8988T (cell line): ENCODE data around the gene PRIMA1.
A peak's percentile ranks its signal among the peaks of the same experiment; 100 is the strongest.

Experiments used
- DNase-seq: peaks from one replicate; pipeline ENCODE4 v3.0.0; 2011

Gene PRIMA1

GRCh38 chr14:93794756-93795155 lies 6.5 kb upstream of the PRIMA1 start:
- DNase-seq: no peak

DNA sequence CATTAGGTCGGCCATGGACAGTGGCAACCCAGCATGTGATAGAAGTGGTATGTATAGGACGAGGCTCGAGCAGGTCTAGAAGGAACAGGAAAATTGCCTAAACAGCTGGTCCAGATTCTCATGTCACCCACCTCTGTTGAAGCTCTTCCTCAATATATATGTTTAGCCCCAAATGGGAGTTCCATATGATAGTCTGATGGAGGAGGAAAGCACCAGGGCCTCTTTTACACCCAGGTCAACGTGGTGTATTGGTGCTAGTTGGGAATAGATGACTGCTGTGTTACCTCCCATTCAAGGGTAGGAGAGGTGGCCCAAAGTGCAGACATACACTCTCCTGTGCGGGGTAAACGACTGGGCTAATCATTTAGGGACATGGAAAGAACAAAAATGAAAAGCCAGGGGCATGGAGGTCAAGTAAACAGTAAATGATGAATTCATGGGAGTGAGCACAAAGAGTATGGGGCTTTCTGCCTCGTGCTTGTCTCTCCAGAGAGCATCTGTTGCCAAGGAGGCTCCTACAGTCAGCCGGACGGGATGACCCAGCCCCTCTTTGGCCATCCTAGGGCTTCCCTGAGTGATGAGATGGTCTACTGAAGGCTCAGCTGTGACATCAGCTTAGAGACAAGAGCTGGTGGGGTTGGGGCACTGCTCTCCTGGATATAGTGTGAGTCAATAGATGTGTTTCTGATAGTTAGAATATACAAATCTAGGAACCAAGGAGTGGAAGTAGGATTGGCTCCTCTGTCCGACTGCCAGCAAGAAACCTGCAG lies 5.5 kb upstream of the PRIMA1 start:
- no peak for DNase-seq

DNA sequence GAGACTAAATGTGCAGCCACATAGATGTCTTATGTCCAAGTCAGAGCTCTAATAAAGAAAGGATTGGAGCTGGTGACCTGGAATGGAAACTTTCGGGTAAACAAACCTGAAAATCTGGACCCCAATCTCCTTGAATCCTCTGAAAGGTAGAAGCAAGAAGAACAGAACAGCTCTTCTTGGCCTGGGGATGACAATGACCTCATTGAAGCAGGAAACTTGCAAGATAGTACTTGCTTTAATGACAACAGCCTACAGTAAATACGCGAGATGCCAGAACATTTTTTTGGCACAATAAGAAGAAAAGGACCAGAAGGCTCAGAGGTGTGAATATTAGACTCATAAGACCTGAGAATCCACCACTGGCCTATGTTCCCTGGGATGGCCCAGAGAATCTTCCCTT lies 4.1 kb upstream of the PRIMA1 start:
- no peak for DNase-seq

GRCh38 chr14:93790966-93791365 lies 2.7 kb upstream of the PRIMA1 start:
- no peak for DNase-seq

GRCh38 chr14:93789228-93790130 lies 1.2 kb upstream of the PRIMA1 start:
- DNase-seq: no peak

- DNase-seq: peak; percentile 91
Observed at GRCh38 chr14:93788543-93789227, 400 bp upstream of the PRIMA1 start.

DNA sequence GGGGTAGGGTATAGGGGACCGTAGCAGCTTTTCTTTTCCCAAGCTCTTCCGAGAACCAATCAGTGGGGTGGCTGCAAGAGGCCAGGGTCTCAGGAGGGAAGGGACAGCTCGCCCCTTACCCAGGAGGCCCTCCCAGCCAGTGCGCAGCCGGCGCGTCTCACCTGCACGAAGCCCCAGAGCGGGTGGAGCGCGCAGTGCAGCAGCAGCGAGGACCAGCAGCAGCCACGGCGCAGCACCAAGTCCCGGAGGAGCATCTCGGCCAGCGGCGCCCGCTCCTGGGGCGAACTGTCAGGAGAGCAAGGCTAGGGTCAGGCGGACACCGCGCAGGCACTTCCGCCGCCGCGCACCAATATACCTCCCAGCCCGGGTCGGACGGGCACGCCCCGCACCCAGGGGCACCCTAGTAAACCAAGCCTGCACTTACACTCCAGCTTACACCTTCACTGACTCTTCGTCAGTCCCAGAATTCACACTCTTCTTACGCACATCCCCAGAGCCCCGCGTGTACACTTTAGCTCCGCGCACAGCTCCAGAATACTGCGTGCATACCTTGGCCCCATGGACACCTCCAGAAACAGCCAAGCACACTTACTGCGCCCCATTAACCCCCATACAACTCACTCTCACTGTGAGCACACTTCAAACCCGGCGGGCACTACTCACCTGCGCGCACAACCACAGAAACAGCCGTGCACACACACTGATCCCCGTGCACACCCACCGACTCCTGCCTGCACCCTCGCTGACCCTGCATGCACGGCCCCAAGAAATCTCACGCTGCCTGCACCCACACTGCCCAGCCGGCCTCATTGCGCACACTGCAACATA lies 606 bp downstream of the PRIMA1 start:
- no peak for DNase-seq

- no peak for DNase-seq
Observed at GRCh38 chr14:93785423-93785822, 2.9 kb downstream of the PRIMA1 start.

DNA sequence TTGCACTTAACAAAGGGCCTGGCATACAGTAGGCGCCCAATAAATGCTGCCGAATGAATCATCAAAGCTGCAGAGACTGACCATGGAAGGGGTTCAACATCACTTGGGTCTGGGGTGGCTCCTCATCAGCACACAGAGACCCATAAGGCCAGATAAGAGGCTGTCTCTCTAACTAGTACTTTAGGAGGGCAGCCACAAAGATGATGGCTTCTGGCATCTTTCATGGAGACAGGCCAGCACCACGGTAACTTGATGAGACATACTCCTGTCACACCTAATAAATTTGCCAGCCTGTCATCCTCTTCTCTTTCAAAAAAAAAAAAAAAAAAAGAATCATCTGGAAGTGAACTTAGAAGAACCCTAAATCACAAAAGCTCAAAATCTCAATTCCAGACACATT lies 3.4 kb downstream of the PRIMA1 start:
- no peak for DNase-seq

GRCh38 chr14:93780813-93781400 lies 7.4 kb downstream of the PRIMA1 start:
- DNase-seq: no peak

- DNase-seq: no peak
Observed at GRCh38 chr14:93778856-93779629, 9.2 kb downstream of the PRIMA1 start.

DNA sequence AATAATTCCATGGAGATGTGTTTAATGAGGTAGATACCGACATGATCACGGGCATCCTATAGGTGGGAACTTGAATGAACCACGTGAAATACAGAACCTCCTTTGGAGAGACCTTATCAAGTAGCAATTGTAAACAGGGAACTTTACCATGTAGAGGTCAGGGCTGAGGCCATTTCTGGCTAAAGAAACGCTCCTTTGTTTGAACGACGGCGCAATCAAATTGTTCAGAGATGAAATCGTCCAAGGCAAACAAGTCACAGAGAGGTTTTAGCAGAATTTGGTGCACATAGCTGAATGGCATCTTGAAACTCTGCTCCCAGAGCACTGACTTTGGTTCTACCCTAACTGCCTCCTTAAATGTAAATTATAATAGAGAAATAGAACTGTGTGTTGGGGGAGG lies 9.8 kb downstream of the PRIMA1 start:
- no peak for DNase-seq

GRCh38 chr14:93775744-93776143 lies 12.5 kb downstream of the PRIMA1 start:
- no peak for DNase-seq

GRCh38 chr14:93775158-93775557 lies 13.1 kb downstream of the PRIMA1 start:
- DNase-seq: no peak

DNA sequence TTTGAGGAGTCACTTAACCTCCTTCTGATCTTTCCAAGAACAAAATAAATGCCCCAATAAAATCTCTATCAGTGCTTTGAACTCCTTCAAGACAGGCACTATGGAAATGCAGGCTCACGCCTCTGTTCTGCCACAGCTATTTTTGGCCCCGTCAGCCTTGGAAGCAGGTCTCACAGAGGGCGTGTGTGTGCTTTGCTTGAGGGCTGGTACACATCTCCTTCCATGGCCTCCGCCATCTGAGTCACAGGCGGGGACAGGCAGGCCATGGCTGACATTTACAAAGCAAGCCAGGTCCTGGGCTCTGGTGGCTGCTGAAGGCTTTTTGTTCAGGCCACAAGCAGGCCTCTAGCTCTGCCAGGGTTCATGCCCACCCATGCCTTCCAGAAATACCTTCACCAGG lies 16.0 kb downstream of the PRIMA1 start:
- DNase-seq: no peak

- no peak for DNase-seq
Observed at GRCh38 chr14:93765970-93766369, 22.3 kb downstream of the PRIMA1 start.

GRCh38 chr14:93765155-93765554 lies 23.1 kb downstream of the PRIMA1 start:
- DNase-seq: no peak

GRCh38 chr14:93764211-93764659 lies 24.1 kb downstream of the PRIMA1 start:
- no peak for DNase-seq

- no peak for DNase-seq
Observed at GRCh38 chr14:93759719-93760307, 28.5 kb downstream of the PRIMA1 start.

GRCh38 chr14:93757206-93757605 lies 31.1 kb downstream of the PRIMA1 start:
- no peak for DNase-seq

- no peak for DNase-seq
Observed at GRCh38 chr14:93753647-93754046, 34.6 kb downstream of the PRIMA1 start.
